GM12878 (cell line): Measurements from ENCODE around the gene JADE2. TPM values are rescaled to one million over a fixed set of nuclear protein-coding genes. Genes with fewer than 3 reads are reported as not detected.

Experiments used
- ATAC-seq: fragments of 200-7000 bp; cut with Tn5 transposase; 3 replicates; pipeline ENCODE4 v1.9.1; 2020; ENCODE audit warnings: mild to moderate bottlenecking, moderate library complexity
- BruUV-seq: library from RNA; stranded (reverse); fragments of 400-500 nt; replicated peaks from 2 replicates; lab custom pipeline; 2021; lab: Mats Ljungman, UMichigan
- CTCF ChIA-PET: fragments of 300-600 bp; sonication (Branson Sonifier 250); formaldehyde crosslinking; extraction: SDS; loops from one replicate; lab custom pipeline; 2021; ENCODE audit warnings: inconsistent platforms; lab: Yijun Ruan, JAX
- POLR2A ChIA-PET: fragments of 350-600 bp; formaldehyde crosslinking; extraction: SDS; loops from one replicate; lab custom pipeline; 2021; ENCODE audit warnings: inconsistent platforms; lab: Charles Lee
- RAD21 ChIA-PET: fragments of 300-600 bp; sonication (Branson Sonifier 250); formaldehyde crosslinking; loops from one replicate; lab custom pipeline; 2023; ENCODE audit warnings: antibody characterized with exemption; ENCODE audit not compliant: unreplicated experiment; lab: Charles Lee
- SMC1A ChIA-PET: fragments of 300-600 bp; sonication (Branson Sonifier 250); formaldehyde crosslinking; loops from one replicate; lab custom pipeline; 2023; ENCODE audit not compliant: unreplicated experiment, uncharacterized antibody; lab: Charles Lee
- DNase-seq: peaks from one replicate; pipeline ENCODE4 v3.0.0-alpha.2; 2011; ENCODE audit warnings: low read depth, low spot score
- FAIRE-seq: peaks from 3 replicates; lab custom pipeline; 2011; peaks lifted over from hg19 to GRCh38; lab: Jason Lieb, UNC
- H2AFZ ChIP-seq: 2 replicates; pipeline ENCODE4 v1.6.0; 2011; ENCODE audit warnings: low read depth, low read length, control low read depth; ENCODE audit not compliant: control insufficient read depth
- H3K27ac ChIP-seq: 2 replicates; pipeline ENCODE4 v1.5.1; 2011; ENCODE audit warnings: control low read depth; ENCODE audit not compliant: control insufficient read depth, insufficient read depth
- H3K27me3 ChIP-seq, 2 experiments: replicated peaks in 1 of 2; 2 replicates each; pipeline versions ENCODE4 v1.6.0 to v1.6.1; 2011; ENCODE audit warnings: low read length in 1 of 2; ENCODE audit not compliant: control insufficient read depth in 2 of 2, insufficient read depth in 2 of 2
- H3K36me3 ChIP-seq, 2 experiments: 2 replicates each; pipeline ENCODE4 v1.5.1; 2011; ENCODE audit warnings: low read length in 1 of 2; ENCODE audit not compliant: control insufficient read depth in 2 of 2, insufficient read depth in 2 of 2
- H3K4me1 ChIP-seq: 2 replicates; pipeline ENCODE4 v1.6.1; 2011; ENCODE audit warnings: mild to moderate bottlenecking, low read length, moderate library complexity, mixed read lengths; ENCODE audit not compliant: control insufficient read depth, insufficient read depth
- H3K4me2 ChIP-seq: 2 replicates; pipeline ENCODE4 v1.6.0; 2011; ENCODE audit warnings: control low read depth; ENCODE audit not compliant: control insufficient read depth, insufficient read depth
- H3K4me3 ChIP-seq: fragments of 200-600 bp; sonication (generic); 2 replicates; pipeline ENCODE4 v1.5.1; 2016
- H3K79me2 ChIP-seq: 2 replicates; pipeline ENCODE4 v1.6.0; 2011; ENCODE audit warnings: low read length; ENCODE audit not compliant: control insufficient read depth, insufficient read depth
- H3K9ac ChIP-seq: 2 replicates; pipeline ENCODE4 v1.8.0; 2011; ENCODE audit warnings: low read length, control low read depth, mixed read lengths; ENCODE audit not compliant: control insufficient read depth, insufficient read depth
- H3K9me3 ChIP-seq: replicated peaks from 3 replicates; pipeline ENCODE4 v1.5.1; 2011; ENCODE audit warnings: mild to moderate bottlenecking, low read length; ENCODE audit not compliant: control insufficient read depth, insufficient read depth
- H4K20me1 ChIP-seq: 2 replicates; pipeline ENCODE4 v1.6.0; 2011; ENCODE audit not compliant: control insufficient read depth, insufficient read depth
- ATF7 ChIP-seq: fragments of 450-650 bp; IDR thresholded peaks from 2 replicates; pipeline ENCODE4 v1.6.1; 2016; ENCODE audit warnings: low read depth, mild to moderate bottlenecking
- BHLHE40 ChIP-seq, 2 experiments: fragments of 450-650 bp in 1 of 2; IDR thresholded peaks; 2 replicates each; pipeline ENCODE4 v1.6.1; 2011 to 2017; ENCODE audit warnings: low read depth in 2 of 2, borderline replicate concordance in 1 of 2, improper control_type of control experiment in 1 of 2, low read length in 1 of 2, mild to moderate bottlenecking in 1 of 2
- BMI1 ChIP-seq: fragments of 450-650 bp; IDR thresholded peaks from 2 replicates; pipeline ENCODE4 v1.6.1; 2016; ENCODE audit warnings: mild to moderate bottlenecking, moderate library complexity, borderline replicate concordance
- CREM ChIP-seq: IDR thresholded peaks from 2 replicates; pipeline ENCODE4 v1.6.1; 2014; ENCODE audit warnings: antibody characterized with exemption, low read depth
- FOS ChIP-seq: IDR thresholded peaks from 3 replicates; pipeline ENCODE4 v1.6.1; 2011; ENCODE audit warnings: borderline replicate concordance; ENCODE audit not compliant: insufficient read length; ENCODE audit errors: extremely low read depth
- FOXK2 ChIP-seq: fragments of 450-650 bp; IDR thresholded peaks from 2 replicates; pipeline ENCODE4 v1.6.1; 2017; ENCODE audit warnings: mild to moderate bottlenecking, moderate library complexity
- NFXL1 ChIP-seq: fragments of 450-650 bp; IDR thresholded peaks from 2 replicates; pipeline ENCODE4 v1.6.1; 2017; ENCODE audit warnings: antibody characterized with exemption, mild to moderate bottlenecking, borderline replicate concordance
- PML ChIP-seq: IDR thresholded peaks from 2 replicates; pipeline ENCODE4 v1.6.1; 2012; ENCODE audit warnings: low read length, inconsistent platforms
- SIN3A ChIP-seq: IDR thresholded peaks from 2 replicates; pipeline ENCODE4 v1.6.1; 2012; ENCODE audit warnings: low read depth, low read length, improper control_type of control experiment
- SKIL ChIP-seq: fragments of 450-650 bp; IDR thresholded peaks from 2 replicates; pipeline ENCODE4 v1.6.1; 2017; ENCODE audit warnings: mild to moderate bottlenecking, low read depth, inconsistent platforms; ENCODE audit not compliant: poor library complexity, severe bottlenecking
- SPI1 ChIP-seq: IDR thresholded peaks from 2 replicates; pipeline ENCODE4 v1.6.1; 2011; ENCODE audit warnings: low read depth, mild to moderate bottlenecking, low read length, moderate library complexity, borderline replicate concordance; ENCODE audit not compliant: insufficient read depth
- TAF1 ChIP-seq: IDR thresholded peaks from 2 replicates; pipeline ENCODE4 v1.6.1; 2011; ENCODE audit warnings: mild to moderate bottlenecking, low read depth, low read length, borderline replicate concordance
- TARDBP ChIP-seq: IDR thresholded peaks from 2 replicates; pipeline ENCODE4 v1.6.1; 2016; ENCODE audit warnings: borderline replicate concordance
- TCF7 ChIP-seq: IDR thresholded peaks from 2 replicates; pipeline ENCODE4 v1.6.1; 2014; ENCODE audit warnings: antibody characterized with exemption, borderline replicate concordance
- ZNF384 ChIP-seq: IDR thresholded peaks from 2 replicates; pipeline ENCODE4 v1.6.1; 2012; ENCODE audit warnings: low read depth, mild to moderate bottlenecking, low read length, improper control_type of control experiment, borderline replicate concordance
- WGBS: methylation state at CpG from one replicate; pipeline ENCODE4 v1.1.6; 2016; ENCODE audit warnings: low lambda C conversion rate; ENCODE audit not compliant: insufficient replicate concordance, insufficient coverage; ENCODE audit errors: missing lambda C conversion rate; 5-methylcytosine and 5-hydroxymethylcytosine counted together
- in situ Hi-C: fragments of 300-500 bp; cut with MboI; formaldehyde crosslinking; loops from 9 replicates; pipeline ENCODE4 v1.14.3; 2018; ENCODE audit warnings: mixed read lengths
- intact Hi-C: fragments of 100-400 bp; cut with micrococcal nuclease; formaldehyde crosslinking; loops from one replicate; pipeline ENCODE4 v1.14.2; 2022; ENCODE audit not compliant: unreplicated experiment
- polyA plus RNA-seq, 11 experiments: library from polyadenylated mRNA; depleted of rRNA in 4 of 11; unstranded in 6 of 11; stranded (reverse) in 5 of 11; fragments of >200 nt; fragmentation: Nextera tagmentation in 4 of 11; fragmentation: Illumina TruSeq in 1 of 11; extraction: Ambion mirVana in 4 of 11; extraction: Trizol in 1 of 11; gene quantifications; 1 replicate in 1 of 11; 2 replicates in 10 of 11; pipeline versions ENCODE4 v1.2.1 to v1.2.3, GENCODE V29; 2011 to 2016; ENCODE audit warnings: inconsistent platforms in 2 of 11, missing spikeins in 2 of 11, low read depth in 1 of 11
- total RNA-seq, 4 experiments: library from RNA; depleted of rRNA in 3 of 4; stranded (reverse); fragments of >200 nt in 3 of 4; fragmentation: Illumina TruSeq in 1 of 4; extraction: Trizol in 1 of 4; gene quantifications; 2 replicates each; pipeline versions ENCODE4 v1.2.1 to v1.2.3, GENCODE V29; 2013 to 2021

JADE2 gene
- total and polyA plus RNA-seq, 10 of the 15 experiments (the other 5 are each of a cell fraction or from before 2014, with no cell fraction given) = 1.5 to 67.0 (median 22.4) TPM

DNA sequence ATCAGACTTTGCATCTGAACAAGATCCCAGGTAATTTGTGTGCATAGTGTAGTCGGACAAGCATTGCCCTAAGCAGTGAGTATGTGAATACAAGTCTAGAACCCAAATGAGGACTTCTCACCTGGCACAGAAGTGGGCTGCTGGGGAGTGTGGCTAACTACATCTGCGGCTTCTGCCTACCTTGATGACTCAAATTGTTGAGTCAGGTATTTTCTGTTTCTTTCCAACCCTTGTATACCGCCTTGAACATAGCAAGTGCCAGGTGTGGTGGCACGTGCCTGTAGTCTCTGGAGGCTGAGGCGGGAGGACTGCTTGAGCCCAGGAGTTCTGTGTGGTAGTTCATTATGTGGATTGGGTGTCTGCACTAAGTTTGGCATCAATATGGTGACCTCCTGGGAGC, 7.9 kb upstream of the JADE2 start:
- Histone ChIP-seq H3K4me1 (no peaks in the 10 kb centered on the region), H3K27me3 (peaks cover 2 to 6% of the 10 kb centered on the region in 2 experiments; a peak in 1 of 4 replicates), H3K27ac (no peak overlapping the region), H3K9ac (no peak overlapping the region), H3K79me2 (no peaks in the 10 kb centered on the region), H4K20me1 (no peaks in the 10 kb centered on the region), H3K9me3 (no peaks in the 10 kb centered on the region), H2AFZ (no peak overlapping the region), H3K36me3 (no peaks in the 10 kb centered on the region), H3K4me2 (no peak overlapping the region), H3K4me3 (no peak overlapping the region)
- no peak for TF ChIP-seq FOXK2
- no peak for TF ChIP-seq ZNF384
- TF ChIP-seq FOS = no peak
- no peak for TF ChIP-seq SIN3A
- no peak for TF ChIP-seq ATF7
- TF ChIP-seq BMI1 = no peak
- TF ChIP-seq PML = no peak
- no peak for TF ChIP-seq SKIL
- no peak for TF ChIP-seq NFXL1
- TF ChIP-seq TARDBP = no peak
- TF ChIP-seq TAF1 = no peak
- TF ChIP-seq CREM = no peak
- TF ChIP-seq SPI1 = no peak
- TF ChIP-seq BHLHE40 (IDR thresholded peaks at IDR 0.05; ENCODE audit: borderline replicate concordance in 1 of 2, low read depth in 2 of 2, low read length in 1 of 2) = no peak
- TF ChIP-seq TCF7 = no peak
- DNase-seq (no peak), FAIRE-seq (no peak), ATAC-seq (no peak)
- 15% methylated on average over 5 of the region's 5 CpGs for WGBS
- intact Hi-C loops (no loop called here), in situ Hi-C loops (no loop called here)
- CTCF ChIA-PET = no interaction called here
- RAD21 ChIA-PET = interaction anchor here (1.4 kb wide), 1 partner anchor 69 kb away, joined by 3 read pairs; no protein-coding TSS in a partner anchor
- POLR2A ChIA-PET = no interaction called here
- SMC1A ChIA-PET = interaction anchor here (1.4 kb wide), 1 partner anchor 29 kb away, joined by 4 read pairs; no protein-coding TSS in a partner anchor
- no TSS peak for BruUV-seq
